Placental pericyte (primary cell): ENCODE data around the gene PER3. TPM values are rescaled to one million over a fixed set of nuclear protein-coding genes. Genes with fewer than 3 reads are reported as not detected.

ENCODE experiments used
- total RNA-seq: library from RNA; depleted of rRNA; stranded (reverse); fragments of >200 nt; gene quantifications from 2 replicates; pipeline ENCODE4 v1.2.3, GENCODE V29; 2012

The PER3 gene
- 4.4 and 6.6 TPM in 2 replicates for total RNA-seq

GRCh38 chr1:7783826-7784491, at the start of gene PER3:
Gene PER3 (plus strand): TSS chr1:7784291. CDS start chr1:7784878, 587 bp downstream.

GRCh38 chr1:7770997-7771822, 12.9 kb upstream of the PER3 start, which contains the start of gene VAMP3:
Gene VAMP3 (plus strand): TSS chr1:7771296. CDS start chr1:7771384, 88 bp downstream.

DNA sequence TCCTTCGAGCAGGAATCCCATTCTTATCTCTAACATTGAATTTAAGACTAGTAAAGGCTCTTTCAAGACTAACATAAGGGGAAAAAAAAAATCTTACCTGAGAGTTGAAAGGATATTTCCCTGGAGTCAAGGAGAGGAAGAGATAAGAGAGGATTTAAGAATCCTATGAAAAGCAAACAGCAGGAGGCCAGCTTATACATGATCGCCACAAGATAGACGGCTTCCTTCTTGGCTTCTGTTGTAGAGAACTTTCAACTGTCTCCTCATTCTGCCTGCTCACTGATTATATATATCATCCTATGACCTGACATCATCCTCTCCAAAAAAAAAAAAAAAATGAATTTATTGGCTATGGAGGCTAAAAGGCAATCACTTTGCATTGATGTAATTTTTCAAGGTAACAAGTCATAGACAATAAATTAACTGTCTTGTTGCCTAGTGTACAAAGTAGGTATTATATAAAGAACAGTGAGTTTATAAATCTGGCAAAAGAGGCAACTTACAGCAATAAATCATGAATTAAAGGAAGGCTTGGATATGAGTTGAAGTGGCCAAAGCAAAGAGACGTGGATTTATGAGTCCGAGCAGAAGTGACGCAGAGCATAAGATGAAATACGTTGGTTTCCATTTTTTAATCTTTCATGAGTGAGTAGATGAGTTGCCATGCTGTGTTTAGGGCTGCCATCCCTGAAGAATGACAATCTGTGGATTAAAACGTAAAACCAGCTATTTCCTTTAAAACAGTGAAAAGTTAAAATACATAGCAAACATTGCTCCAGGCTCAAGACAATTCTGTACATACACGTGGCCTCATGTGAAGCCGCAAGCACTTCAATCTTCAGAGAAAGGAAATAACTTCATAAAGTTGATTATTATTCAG, 69.0 kb downstream of the PER3 start, which contains the start of gene UTS2:
TSS of gene UTS2 (minus strand) at position 262 of the 880 bp plus-strand sequence. CDS start at position 200, 62 bp downstream.

Other genes with a start within 250 kb of the PER3 start
- gene VAMP3, start 13.0 kb upstream of the PER3 start, total RNA-seq = 84.5 and 130 TPM in 2 replicates
- 0.14 TPM in 1 of 2 replicates, not detected in the other for gene UTS2, start 68.8 kb downstream of the PER3 start, total RNA-seq
- under 0.01 and 3.1 TPM in 2 replicates for gene TNFRSF9, start 156.5 kb downstream of the PER3 start, total RNA-seq
- 139 and 158 TPM in 2 replicates for gene PARK7, start 177.4 kb downstream of the PER3 start, total RNA-seq
- gene ERRFI1, start 242.0 kb downstream of the PER3 start, total RNA-seq = 42.0 and 192 TPM in 2 replicates